A549 (cell line): Measurements from ENCODE around the gene SEC61B.

Experiments
- CBX2 ChIP-seq: fragments of 200-600 bp; sonication (generic); IDR thresholded peaks from 2 replicates; pipeline ENCODE4 v1.6.1; 2016; ENCODE audit warnings: low read depth, mild to moderate bottlenecking, borderline replicate concordance
- CBX8 ChIP-seq: fragments of 200-600 bp; sonication (generic); IDR thresholded peaks from 2 replicates; pipeline ENCODE4 v1.6.1; 2016
- CTCF ChIP-seq: fragments of >200 bp; sonication (Bioruptor Twin); formaldehyde crosslinking; IDR thresholded peaks from 3 replicates; pipeline ENCODE4 v1.5.1; 2016
- EHMT2 ChIP-seq: fragments of 200-600 bp; sonication (generic); IDR thresholded peaks from 2 replicates; pipeline ENCODE4 v1.6.1; 2016; ENCODE audit warnings: antibody characterized with exemption, low read depth, mild to moderate bottlenecking, moderate library complexity
- EP300 ChIP-seq, 2 experiments: fragments of >200 bp; sonication (Bioruptor Twin); formaldehyde crosslinking; IDR thresholded peaks; 2 replicates in 1 of 2; 3 replicates in 1 of 2; pipeline ENCODE4 v1.6.1; 2016 to 2017
- KDM1A ChIP-seq: fragments of 200-600 bp; sonication (generic); IDR thresholded peaks from 2 replicates; pipeline ENCODE4 v1.6.1; 2016; ENCODE audit warnings: low read depth, mild to moderate bottlenecking
- MAX ChIP-seq: IDR thresholded peaks from 2 replicates; pipeline ENCODE4 v1.6.1; 2012
- MAZ ChIP-seq: fragments of 150-350 bp; IDR thresholded peaks from 2 replicates; pipeline ENCODE4 v1.6.1; 2014; ENCODE audit warnings: antibody characterized with exemption, low read depth, low read length, borderline replicate concordance
- MYC ChIP-seq: IDR thresholded peaks from 2 replicates; pipeline ENCODE4 v1.6.1; 2012; ENCODE audit warnings: mild to moderate bottlenecking, inconsistent platforms, low read length, improper control_type of control experiment, borderline replicate concordance
- POLR2A ChIP-seq: IDR thresholded peaks from 2 replicates; pipeline ENCODE4 v1.6.1; 2012; ENCODE audit warnings: mild to moderate bottlenecking, low read length
- RCOR1 ChIP-seq: fragments of 150-350 bp; IDR thresholded peaks from 2 replicates; pipeline ENCODE4 v1.6.1; 2014; ENCODE audit warnings: antibody characterized with exemption, low read length, low read depth
- RFX5 ChIP-seq: fragments of 450-650 bp; IDR thresholded peaks from 2 replicates; pipeline ENCODE4 v1.7.1; 2014; ENCODE audit warnings: antibody characterized with exemption, mild to moderate bottlenecking, moderate library complexity
- RNF2 ChIP-seq: fragments of 200-600 bp; sonication (generic); IDR thresholded peaks from 2 replicates; pipeline ENCODE4 v1.6.1; 2016; ENCODE audit warnings: low read depth, mild to moderate bottlenecking, antibody characterized with exemption, moderate library complexity, borderline replicate concordance

GRCh38 chr9:99176527-99177013 lies 45.5 kb upstream of the SEC61B start:
- TF ChIP-seq RNF2, result no peak
- no peak for TF ChIP-seq CTCF
- no peak for TF ChIP-seq KDM1A
- TF ChIP-seq CBX8, result no peak
- TF ChIP-seq RFX5, result no peak
- TF ChIP-seq EP300 (IDR thresholded peaks at IDR 0.05), result no peak
- no peak for TF ChIP-seq MAX
- no peak for TF ChIP-seq POLR2A
- TF ChIP-seq CBX2, result no peak
- TF ChIP-seq EHMT2, result no peak
- no peak for TF ChIP-seq MYC
- no peak for TF ChIP-seq MAZ
- no peak for TF ChIP-seq RCOR1
